Caco-2 (cell line): ENCODE results near the gene TUBB4B. TPM values are rescaled to one million over a fixed set of nuclear protein-coding genes. Genes with fewer than 3 reads are reported as not detected.

Source experiments
- Bru-seq: library from RNA; stranded (reverse); fragments of 400-500 nt; gene quantifications from one replicate; lab custom pipeline; 2021; lab: Mats Ljungman, UMichigan
- BruChase-seq, 2 experiments: library from RNA; stranded (reverse); fragments of 400-500 nt; gene quantifications; one replicate each; lab custom pipeline; 2021; lab: Mats Ljungman, UMichigan
- BruUV-seq: library from RNA; stranded (reverse); fragments of 400-500 nt; replicated peaks from 2 replicates; lab custom pipeline; 2021; lab: Mats Ljungman, UMichigan
- CTCF ChIA-PET: fragments of 300-600 bp; sonication (Branson Sonifier 250); formaldehyde crosslinking; loops from one replicate; lab custom pipeline; 2022; ENCODE audit warnings: antibody characterized with exemption; lab: Charles Lee
- POLR2A ChIA-PET: fragments of 300-600 bp; sonication (Branson Sonifier 250); formaldehyde crosslinking; loops from one replicate; lab custom pipeline; 2022; ENCODE audit warnings: antibody characterized with exemption; lab: Charles Lee
- DNase-seq, 2 experiments: peaks; one replicate each; pipeline versions ENCODE4 v3.0.0 to v3.0.0-alpha.2; 2020 to 2022
- H3K27me3 ChIP-seq: replicated peaks from 2 replicates; pipeline ENCODE4 v1.6.0; 2011; ENCODE audit warnings: low read length; ENCODE audit not compliant: control insufficient read depth, insufficient read depth
- H3K36me3 ChIP-seq: 2 replicates; pipeline ENCODE4 v1.5.1; 2011; ENCODE audit warnings: low read length; ENCODE audit not compliant: control insufficient read depth, insufficient read depth
- H3K4me1 ChIP-seq: fragments of 250-450 bp; sonication (Bioruptor Pico); 2 replicates; pipeline ENCODE4 v1.5.1; 2020; ENCODE audit warnings: mild to moderate bottlenecking
- H3K4me3 ChIP-seq: 2 replicates; pipeline ENCODE4 v1.5.1; 2011; ENCODE audit warnings: low read depth, mild to moderate bottlenecking, control low read depth, low read length
- H3K9me3 ChIP-seq: fragments of 250-450 bp; sonication (Bioruptor Pico); 2 replicates; pipeline ENCODE4 v1.5.1; 2020; ENCODE audit warnings: mild to moderate bottlenecking, moderate library complexity
- H3K27ac Mint-ChIP-seq: one replicate; pipeline ENCODE4 v1.8.0; 2022; ENCODE audit warnings: mixed read lengths; ENCODE audit not compliant: unreplicated experiment
- H3K27me3 Mint-ChIP-seq: one replicate; pipeline ENCODE4 v1.8.0; 2022; ENCODE audit warnings: mixed read lengths; ENCODE audit not compliant: insufficient read depth, unreplicated experiment
- H3K36me3 Mint-ChIP-seq: one replicate; pipeline ENCODE4 v1.8.0; 2022; ENCODE audit warnings: mild to moderate bottlenecking, mixed read lengths; ENCODE audit not compliant: insufficient read depth, unreplicated experiment
- H3K4me1 Mint-ChIP-seq: one replicate; pipeline ENCODE4 v1.8.0; 2022; ENCODE audit warnings: low read depth, mixed read lengths; ENCODE audit not compliant: unreplicated experiment
- H3K4me3 Mint-ChIP-seq: one replicate; pipeline ENCODE4 v1.8.0; 2022; ENCODE audit warnings: mild to moderate bottlenecking, moderate library complexity, mixed read lengths; ENCODE audit not compliant: unreplicated experiment
- H3K9me3 Mint-ChIP-seq: one replicate; pipeline ENCODE4 v1.8.0; 2022; ENCODE audit warnings: mixed read lengths; ENCODE audit not compliant: unreplicated experiment
- CTCF ChIP-seq, 2 experiments: fragments of 200-600 bp in 1 of 2; IDR thresholded peaks; 1 replicate in 1 of 2; 2 replicates in 1 of 2; pipeline versions ENCODE4 v1.5.1 to v1.8.0; 2011 to 2022; ENCODE audit warnings: antibody characterized with exemption in 1 of 2, control low read depth in 1 of 2, inconsistent platforms in 1 of 2, low read depth in 1 of 2, low read length in 1 of 2, mild to moderate bottlenecking in 1 of 2, moderate library complexity in 1 of 2; ENCODE audit not compliant: insufficient read depth in 1 of 2, severe bottlenecking in 1 of 2, unreplicated experiment in 1 of 2
- intact Hi-C: fragments of 100-400 bp; cut with micrococcal nuclease; formaldehyde crosslinking; loops from one replicate; pipeline ENCODE4 v1.10.0; 2022; ENCODE audit not compliant: unreplicated experiment
- long read RNA-seq: library from polyadenylated mRNA; stranded (forward); transcript quantifications from one replicate; pipeline ENCODE4 v2.0.0, GENCODE V29; 2022
- total RNA-seq: library from RNA; stranded (reverse); gene quantifications from 2 replicates; pipeline ENCODE4 v1.2.3, GENCODE V29; 2022

Gene TUBB4B
- total RNA-seq (481 and 487 TPM in 2 replicates), Bru-seq, nascent RNA (percentile 97 among the genes with signal in this experiment), BruChase-seq, experiment 1, labeled RNA remaining after a 2-hour chase (percentile 99 among the genes with signal in this experiment), BruChase-seq, experiment 2, labeled RNA remaining after a 6-hour chase (percentile 100 among the genes with signal in this experiment)
- long read RNA-seq, transcript TUBB4B-201 (4 exons, 1,637 nt), result major isoform, 508 of 807 reads
- long read RNA-seq, partial matches to known transcripts, result 14 of 807 reads
- long read RNA-seq, other reads (novel, unspliced or antisense), result 284 of 807 reads

GRCh38 chr9:137240841-137241489 is at the start of gene TUBB4B:
TSS of gene TUBB4B (plus strand) at chr9:137241287. CDS start at chr9:137241361, 74 bp downstream.
- peak; percentile 98 to 100 for DNase-seq
- intact Hi-C loops, result loop anchor here (1.0 to 10.0 kb wide), 4 partner anchors 14 to 446 kb away; partner anchors contain the start of genes CCDC183, NELFB, RNF208 and TMEM141
- Histone ChIP-seq H3K4me3 (peak within 1 kb of the TSS; percentile 80), H3K9me3 (no peaks in the 10 kb centered on the region), H3K36me3 (peaks cover 2% of the 10 kb centered on the region; the same call in 1 of the 2 replicates), H3K4me1 (peaks cover 28% of the 10 kb centered on the region), H3K27me3 (no peaks in the 10 kb centered on the region)
- BruUV-seq, result no TSS peak
- Mint-ChIP-seq H3K27me3 (peaks cover 3% of the 10 kb centered on the region), H3K4me3 (peak within 1 kb of the TSS; percentile 80), H3K36me3 (peaks cover 62% of the 10 kb centered on the region), H3K4me1 (peaks cover 7% of the 10 kb centered on the region), H3K27ac (peak within 1 kb of the TSS; percentile 95), H3K9me3 (no peaks in the 10 kb centered on the region)
- POLR2A ChIA-PET, result interaction anchor here (0.5 to 2.4 kb wide), 31 partner anchors 9 to 1334 kb away, joined by 3 to 39 read pairs (median 4); partner anchors contain the start of genes CAMSAP1, ENTPD8, MAN1B1 and MRPL41
- no peak for TF ChIP-seq CTCF (IDR thresholded peaks at IDR 0.05; ENCODE audit: insufficient read depth in 1 of 2, low read depth in 1 of 2, low read length in 1 of 2, severe bottlenecking in 1 of 2, unreplicated experiment in 1 of 2)
- CTCF ChIA-PET, result interaction anchor here (0.6 to 2.7 kb wide), 12 partner anchors 13 to 293 kb away, joined by 3 to 13 read pairs (median 4); partner anchors contain the start of genes NRARP, SAPCD2 and TPRN

DNA sequence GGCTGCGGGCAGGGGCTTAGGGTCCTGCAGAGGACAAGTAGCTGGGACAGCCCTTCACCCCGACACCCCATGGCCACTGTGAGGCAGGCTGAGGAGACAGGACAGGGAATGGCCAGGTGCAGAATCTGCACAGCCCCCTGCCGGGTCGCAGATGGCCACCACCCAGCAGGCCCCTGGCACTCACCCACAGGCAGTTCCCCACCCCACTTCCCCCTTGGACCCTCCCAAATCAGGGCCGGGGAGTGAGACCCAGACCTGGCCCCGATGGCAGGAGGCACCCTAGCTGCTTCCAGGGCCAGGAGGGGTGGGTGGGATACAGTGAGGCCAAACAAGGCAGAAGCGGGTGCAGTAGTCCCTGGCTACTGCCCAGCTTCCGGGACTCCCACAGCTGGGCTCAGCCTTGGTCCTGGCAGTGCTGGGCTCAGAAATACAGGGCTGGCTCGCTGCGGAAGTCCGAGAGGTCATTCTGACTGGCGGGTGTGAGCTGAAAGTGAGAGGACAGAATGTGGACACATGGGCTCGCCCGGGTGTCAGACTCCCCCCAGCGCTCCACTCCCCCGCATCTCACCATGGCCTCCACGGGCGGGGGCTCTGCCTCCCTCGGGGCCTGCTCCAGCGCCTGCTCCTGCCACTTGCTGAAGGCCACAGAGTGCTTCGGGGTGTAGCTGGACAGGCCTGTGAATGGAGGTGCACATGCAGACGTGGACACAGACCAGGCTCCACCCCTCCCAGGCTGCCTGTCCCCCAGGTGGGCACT is 49.2 kb upstream of the TUBB4B start:
- peaks cover 24% of the 10 kb centered on the region for H3K4me1 Mint-ChIP-seq
- CTCF ChIA-PET, result interaction anchor here (0.8 to 1.3 kb wide), 2 partner anchors 9 to 45 kb away, joined by 3 to 4 read pairs; partner anchors contain the start of gene TPRN
- intact Hi-C loops, result no loop called here
- no peak overlapping the region for H3K4me3 Mint-ChIP-seq
- H3K27me3 ChIP-seq, result no peaks in the 10 kb centered on the region
- DNase-seq, result no peak
- H3K4me1 ChIP-seq, result peaks cover 20% of the 10 kb centered on the region
- TF ChIP-seq CTCF (IDR thresholded peaks at IDR 0.05; ENCODE audit: insufficient read depth in 1 of 2, low read depth in 1 of 2, low read length in 1 of 2, severe bottlenecking in 1 of 2, unreplicated experiment in 1 of 2), result no peak
- H3K27ac Mint-ChIP-seq, result no peak overlapping the region
- no peaks in the 10 kb centered on the region for H3K9me3 ChIP-seq
- H3K36me3 ChIP-seq, result peaks cover 2% of the 10 kb centered on the region
- H3K36me3 Mint-ChIP-seq, result peaks cover 45% of the 10 kb centered on the region
- H3K27me3 Mint-ChIP-seq, result no peaks in the 10 kb centered on the region
- no TSS peak for BruUV-seq
- H3K9me3 Mint-ChIP-seq, result no peaks in the 10 kb centered on the region
- no peak overlapping the region for H3K4me3 ChIP-seq
- POLR2A ChIA-PET, result interaction anchor here (0.6 kb wide), 1 partner anchor 9 kb away, joined by 3 read pairs; the partner anchor contains the start of gene TPRN
